Measurements from ENCODE around the gene UNC5A.

Gene UNC5A

GRCh38 chr5:176802116-176802784, 8.1 kb upstream of the UNC5A start:
- no peak for DNase-seq

GRCh38 chr5:176803068-176803942, 7.1 kb upstream of the UNC5A start:
- no peak for DNase-seq

GRCh38 chr5:176803943-176804498, 6.3 kb upstream of the UNC5A start:
- no peak for DNase-seq

- DNase-seq: no peak
Measured at GRCh38 chr5:176806137-176806536, 4.2 kb upstream of the UNC5A start.

GRCh38 chr5:176809544-176810080, 747 bp upstream of the UNC5A start:
- no peak for DNase-seq

GRCh38 chr5:176810687-176811501, 535 bp downstream of the UNC5A start:
- no peak for DNase-seq

GRCh38 chr5:176812269-176813259, 2.2 kb downstream of the UNC5A start:
- DNase-seq: no peak

GRCh38 chr5:176813587-176814312, 3.4 kb downstream of the UNC5A start:
- no peak for DNase-seq

GRCh38 chr5:176814313-176814685, 3.9 kb downstream of the UNC5A start:
- no peak for DNase-seq

- DNase-seq: no peak
Measured at GRCh38 chr5:176814836-176815438, 4.6 kb downstream of the UNC5A start.

- no peak for DNase-seq
Measured at GRCh38 chr5:176816043-176816745, 5.8 kb downstream of the UNC5A start.

GRCh38 chr5:176816791-176817347, 6.5 kb downstream of the UNC5A start:
- DNase-seq: no peak

GRCh38 chr5:176817369-176817840, 7.0 kb downstream of the UNC5A start:
- DNase-seq: no peak

GRCh38 chr5:176817841-176818377, 7.5 kb downstream of the UNC5A start:
- DNase-seq: no peak

GRCh38 chr5:176818391-176819098, 8.2 kb downstream of the UNC5A start:
- no peak for DNase-seq

GRCh38 chr5:176819476-176819875, 9.1 kb downstream of the UNC5A start:
- no peak for DNase-seq

GRCh38 chr5:176820937-176821336, 10.6 kb downstream of the UNC5A start:
- no peak for DNase-seq

GRCh38 chr5:176821441-176821840, 11.1 kb downstream of the UNC5A start:
- DNase-seq: no peak
